ENCODE data around the gene CBFA2T3.
"Not testable (repeated sequence)": the region's sequence is repeated elsewhere in the genome, so short reads cannot be mapped to it uniquely, and the experiment has no call there.

DNA sequence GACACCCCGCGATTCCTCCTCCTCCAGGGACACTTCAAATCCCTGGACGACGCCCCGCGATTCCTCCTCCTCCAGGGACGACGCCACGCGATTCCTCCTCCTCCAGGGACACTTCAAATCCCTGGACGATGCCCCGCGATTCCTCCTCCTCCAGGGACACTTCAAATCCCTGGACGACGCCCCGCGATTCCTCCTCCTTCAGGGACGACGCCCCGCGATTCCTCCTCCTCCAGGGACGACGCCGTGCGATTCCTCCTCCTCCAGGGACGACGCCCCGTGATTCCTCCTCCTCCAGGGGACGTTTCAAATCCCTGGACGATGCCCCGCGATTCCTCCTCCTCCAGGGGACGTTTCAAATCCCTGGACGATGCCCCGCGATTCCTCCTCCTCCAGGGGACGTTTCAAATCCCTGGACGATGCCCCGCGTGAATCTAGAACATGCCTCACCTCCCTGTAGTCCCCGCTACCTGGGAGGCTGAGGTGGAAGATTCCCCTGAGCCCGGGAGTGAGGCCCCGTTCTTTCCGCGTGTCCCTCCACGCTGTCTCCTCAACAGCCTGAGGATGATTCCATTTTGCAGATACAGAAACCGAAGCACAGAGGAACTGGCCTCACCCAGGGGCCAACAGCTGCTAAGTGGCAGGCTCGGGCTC lies 87.2 kb downstream of the CBFA2T3 start:
- TF ChIP-seq POLR2A, EP300 (IDR thresholded peaks at IDR 0.05): not testable (repeated sequence)
- TF ChIP-seq, protein P1, sequence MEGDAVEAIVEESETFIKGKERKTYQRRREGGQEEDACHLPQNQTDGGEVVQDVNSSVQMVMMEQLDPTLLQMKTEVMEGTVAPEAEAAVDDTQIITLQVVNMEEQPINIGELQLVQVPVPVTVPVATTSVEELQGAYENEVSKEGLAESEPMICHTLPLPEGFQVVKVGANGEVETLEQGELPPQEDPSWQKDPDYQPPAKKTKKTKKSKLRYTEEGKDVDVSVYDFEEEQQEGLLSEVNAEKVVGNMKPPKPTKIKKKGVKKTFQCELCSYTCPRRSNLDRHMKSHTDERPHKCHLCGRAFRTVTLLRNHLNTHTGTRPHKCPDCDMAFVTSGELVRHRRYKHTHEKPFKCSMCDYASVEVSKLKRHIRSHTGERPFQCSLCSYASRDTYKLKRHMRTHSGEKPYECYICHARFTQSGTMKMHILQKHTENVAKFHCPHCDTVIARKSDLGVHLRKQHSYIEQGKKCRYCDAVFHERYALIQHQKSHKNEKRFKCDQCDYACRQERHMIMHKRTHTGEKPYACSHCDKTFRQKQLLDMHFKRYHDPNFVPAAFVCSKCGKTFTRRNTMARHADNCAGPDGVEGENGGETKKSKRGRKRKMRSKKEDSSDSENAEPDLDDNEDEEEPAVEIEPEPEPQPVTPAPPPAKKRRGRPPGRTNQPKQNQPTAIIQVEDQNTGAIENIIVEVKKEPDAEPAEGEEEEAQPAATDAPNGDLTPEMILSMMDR (IDR thresholded peaks at IDR 0.05) = not testable (repeated sequence)
